Neural cell (in vitro differentiated cells): ENCODE measurements around the gene EXOC1.
A peak's percentile ranks its signal among the peaks of the same experiment; 100 is the strongest.

Experiments used
- CTCF ChIP-seq: fragments of 450-650 bp; IDR thresholded peaks from 2 replicates; pipeline ENCODE4 v1.5.1; 2014; ENCODE audit warnings: antibody characterized with exemption, mild to moderate bottlenecking, moderate library complexity; ENCODE audit not compliant: poor library complexity, severe bottlenecking
- EZH2 ChIP-seq: fragments of 200-600, 300-800 bp; shearing (Covaris generic), sonication (generic); IDR thresholded peaks from 2 replicates; pipeline ENCODE4 v1.6.1; 2014; ENCODE audit warnings: antibody characterized with exemption, low read length, borderline replicate concordance, mild to moderate bottlenecking; ENCODE audit not compliant: insufficient read depth, poor library complexity, severe bottlenecking
- RAD21 ChIP-seq: fragments of 450-650 bp; conservative IDR thresholded peaks from 2 replicates; pipeline ENCODE4 v1.6.1; 2014; ENCODE audit warnings: antibody characterized with exemption, mild to moderate bottlenecking, moderate library complexity
- SMC3 ChIP-seq: fragments of 450-650 bp; conservative IDR thresholded peaks from 2 replicates; pipeline ENCODE4 v1.6.1; 2014; ENCODE audit warnings: antibody characterized with exemption, mild to moderate bottlenecking, moderate library complexity; ENCODE audit not compliant: poor library complexity

DNA sequence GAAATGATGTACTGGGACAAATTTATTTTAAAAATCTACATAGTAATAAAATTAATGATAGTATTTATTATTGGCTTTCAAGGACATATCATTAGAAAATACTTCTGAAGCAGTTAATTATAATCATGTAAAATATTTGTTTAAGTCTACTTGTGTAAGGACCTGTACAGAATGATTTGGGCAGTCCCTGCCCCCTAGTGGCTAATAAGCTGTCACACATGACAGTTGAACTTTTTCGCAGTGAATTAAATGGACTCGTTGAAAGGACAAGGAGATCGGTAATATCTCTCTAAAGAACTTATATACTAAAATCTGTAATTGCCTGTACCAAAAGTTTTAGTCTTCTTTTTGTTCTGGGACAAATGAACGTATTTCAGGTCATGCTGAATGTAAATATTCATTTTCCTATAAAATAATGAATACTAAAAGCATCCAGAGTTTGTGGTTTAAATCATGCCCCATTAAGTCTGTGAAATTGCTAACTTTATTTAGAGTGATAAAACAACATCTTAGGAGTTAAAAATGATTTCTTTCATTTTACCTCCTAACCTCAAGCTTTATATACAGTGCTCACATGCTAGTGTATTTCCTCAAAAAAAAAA lies 13.6 kb downstream of the EXOC1 start:
- TF ChIP-seq CTCF (peak; percentile 69), RAD21 (peak; percentile 73), SMC3 (peak; percentile 69), EZH2 (no peak)
